Fibroblast of pulmonary artery (primary cell): Measurements from ENCODE around the gene ASB2.
A peak's percentile ranks its signal among the peaks of the same experiment; 100 is the strongest.

ENCODE experiments used
- DNase-seq: peaks from one replicate; pipeline ENCODE4 v3.0.0-alpha.2; 2010; ENCODE audit warnings: low read depth
- H3K4me3 ChIP-seq: replicated peaks from 2 replicates; pipeline ENCODE4 v1.5.1; 2011; ENCODE audit warnings: low read depth, mild to moderate bottlenecking, control low read depth, low read length, moderate library complexity
- CTCF ChIP-seq: IDR thresholded peaks from 2 replicates; pipeline ENCODE4 v1.5.1; 2011; ENCODE audit warnings: mild to moderate bottlenecking, control low read depth, low read length, inconsistent platforms; ENCODE audit errors: missing control alignments

ASB2 gene

GRCh38 chr14:93909429-93910128, 66.8 kb downstream of the ASB2 start:
- no peak for TF ChIP-seq CTCF
- DNase-seq: peak; percentile 3
- H3K4me3 ChIP-seq: no peak overlapping the region

GRCh38 chr14:93906341-93907329, 69.7 kb downstream of the ASB2 start:
- DNase-seq: peak; percentile 24

GRCh38 chr14:93905623-93906022, 70.7 kb downstream of the ASB2 start:
- no peak for DNase-seq
- H3K4me3 ChIP-seq: no peak overlapping the region
- no peak for TF ChIP-seq CTCF

More at GRCh38 chr14:93906341-93907329, 69.7 kb downstream of the ASB2 start:
- H3K4me3 ChIP-seq: no peak overlapping the region
- TF ChIP-seq CTCF: peak; percentile 60

- peak; percentile 12 for TF ChIP-seq CTCF
- H3K4me3 ChIP-seq: no peak overlapping the region
- no peak for DNase-seq
These were observed 72.8 kb downstream of the ASB2 start for GRCh38 chr14:93903342-93904184.

GRCh38 chr14:93902619-93903307, 73.6 kb downstream of the ASB2 start:
- no peak for TF ChIP-seq CTCF
- no peak for DNase-seq
- no peak overlapping the region for H3K4me3 ChIP-seq

- TF ChIP-seq CTCF: no peak
- no peak for DNase-seq
- no peak overlapping the region for H3K4me3 ChIP-seq
These were observed 74.6 kb downstream of the ASB2 start for GRCh38 chr14:93901813-93902212.
